ENCODE data around the gene RIOK2.
A peak's percentile ranks its signal among the peaks of the same experiment; 100 is the strongest.

RIOK2 gene

GRCh38 chr5:97164846-97165245 lies 18.2 kb downstream of the RIOK2 start:
- H3F3A ChIP-seq (ENCODE audit: insufficient read depth, low read length) = peaks cover 8% of the 10 kb centered on the region; the same call in 1 of the 2 replicates
- H3K4me3 ChIP-seq (ENCODE audit: low read depth, low read length, poor library complexity, severe bottlenecking) = no peak overlapping the region
- no peak overlapping the region for H3K9ac ChIP-seq (ENCODE audit: low read length)
- H3K9me2 ChIP-seq (ENCODE audit: low read depth, low read length) = no peaks in the 10 kb centered on the region
- no peaks in the 10 kb centered on the region for H3K9me3 ChIP-seq (ENCODE audit: low read length)
- H3K27me3 ChIP-seq (ENCODE audit: insufficient read depth, low read length) = no peaks in the 10 kb centered on the region
- peaks cover 13% of the 10 kb centered on the region for H3K4me1 ChIP-seq (ENCODE audit: insufficient read depth, low read length, severe bottlenecking)
- no peaks in the 10 kb centered on the region for H4K20me1 ChIP-seq (ENCODE audit: insufficient read depth, low read length)
- peaks cover 86% of the 10 kb centered on the region for H3K36me3 ChIP-seq (ENCODE audit: insufficient read depth, low read length)
- H3K4me2 ChIP-seq (ENCODE audit: low read length) = no peak overlapping the region
- no peak for TF ChIP-seq EZH2 (IDR thresholded peaks at IDR 0.05; ENCODE audit: borderline replicate concordance, low read length)
- no peaks in the 10 kb centered on the region for H3K79me2 ChIP-seq (ENCODE audit: insufficient read depth, low read length)
- H2AFZ ChIP-seq (ENCODE audit: low read length) = no peak overlapping the region
- no peak overlapping the region for H3K27ac ChIP-seq (ENCODE audit: low read depth, low read length, poor library complexity, severe bottlenecking)

GRCh38 chr5:97163790-97164285 lies 19.2 kb downstream of the RIOK2 start:
- H4K20me1 ChIP-seq (ENCODE audit: insufficient read depth, low read length) = no peaks in the 10 kb centered on the region
- peaks cover 80% of the 10 kb centered on the region for H3K36me3 ChIP-seq (ENCODE audit: insufficient read depth, low read length)
- no peak overlapping the region for H2AFZ ChIP-seq (ENCODE audit: low read length)
- no peaks in the 10 kb centered on the region for H3K79me2 ChIP-seq (ENCODE audit: insufficient read depth, low read length)
- H3K27ac ChIP-seq (ENCODE audit: low read depth, low read length, poor library complexity, severe bottlenecking) = no peak overlapping the region
- TF ChIP-seq EZH2 (IDR thresholded peaks at IDR 0.05; ENCODE audit: borderline replicate concordance, low read length) (no peak), CTCF (IDR thresholded peaks at IDR 0.05; ENCODE audit: low read length) (no peak)
- peaks cover 13% of the 10 kb centered on the region for H3K4me1 ChIP-seq (ENCODE audit: insufficient read depth, low read length, severe bottlenecking)
- peaks cover 8% of the 10 kb centered on the region; the same call in 1 of the 2 replicates for H3F3A ChIP-seq (ENCODE audit: insufficient read depth, low read length)
- H3K9me3 ChIP-seq (ENCODE audit: low read length) = no peaks in the 10 kb centered on the region
- H3K9me2 ChIP-seq (ENCODE audit: low read depth, low read length) = no peaks in the 10 kb centered on the region
- H3K9ac ChIP-seq (ENCODE audit: low read length) = no peak overlapping the region
- H3K4me2 ChIP-seq (ENCODE audit: low read length) = no peak overlapping the region
- H3K4me3 ChIP-seq (ENCODE audit: low read depth, low read length, poor library complexity, severe bottlenecking) = no peak overlapping the region
- H3K27me3 ChIP-seq (ENCODE audit: insufficient read depth, low read length) = no peaks in the 10 kb centered on the region

GRCh38 chr5:97163360-97163764 lies 19.7 kb downstream of the RIOK2 start:
- Histone ChIP-seq H3K9ac (ENCODE audit: low read length) (no peak overlapping the region), H3F3A (ENCODE audit: insufficient read depth, low read length) (peaks cover 8% of the 10 kb centered on the region; the same call in 1 of the 2 replicates), H3K9me2 (ENCODE audit: low read depth, low read length) (no peaks in the 10 kb centered on the region), H3K27ac (ENCODE audit: low read depth, low read length, poor library complexity, severe bottlenecking) (no peak overlapping the region), H3K4me2 (ENCODE audit: low read length) (no peak overlapping the region), H3K36me3 (ENCODE audit: insufficient read depth, low read length) (peaks cover 76% of the 10 kb centered on the region), H2AFZ (ENCODE audit: low read length) (no peak overlapping the region), H3K4me1 (ENCODE audit: insufficient read depth, low read length, severe bottlenecking) (peaks cover 13% of the 10 kb centered on the region), H4K20me1 (ENCODE audit: insufficient read depth, low read length) (no peaks in the 10 kb centered on the region), H3K4me3 (ENCODE audit: low read depth, low read length, poor library complexity, severe bottlenecking) (no peak overlapping the region), H3K9me3 (ENCODE audit: low read length) (no peaks in the 10 kb centered on the region), H3K79me2 (ENCODE audit: insufficient read depth, low read length) (no peaks in the 10 kb centered on the region), H3K27me3 (ENCODE audit: insufficient read depth, low read length) (no peaks in the 10 kb centered on the region)
- TF ChIP-seq CTCF (IDR thresholded peaks at IDR 0.05; ENCODE audit: low read length) (peak; percentile 69), EZH2 (IDR thresholded peaks at IDR 0.05; ENCODE audit: borderline replicate concordance, low read length) (no peak)

- Histone ChIP-seq H3K79me2 (ENCODE audit: insufficient read depth, low read length) (no peaks in the 10 kb centered on the region), H3K27ac (ENCODE audit: low read depth, low read length, poor library complexity, severe bottlenecking) (no peak overlapping the region), H4K20me1 (ENCODE audit: insufficient read depth, low read length) (no peaks in the 10 kb centered on the region), H3K27me3 (ENCODE audit: insufficient read depth, low read length) (no peaks in the 10 kb centered on the region), H3K36me3 (ENCODE audit: insufficient read depth, low read length) (peaks cover 63% of the 10 kb centered on the region), H3K4me1 (ENCODE audit: insufficient read depth, low read length, severe bottlenecking) (peaks cover under 1% of the 10 kb centered on the region), H3K9me2 (ENCODE audit: low read depth, low read length) (no peaks in the 10 kb centered on the region), H3K9me3 (ENCODE audit: low read length) (no peaks in the 10 kb centered on the region), H3F3A (ENCODE audit: insufficient read depth, low read length) (peaks cover 8% of the 10 kb centered on the region; the same call in 1 of the 2 replicates), H2AFZ (ENCODE audit: low read length) (no peak overlapping the region), H3K4me3 (ENCODE audit: low read depth, low read length, poor library complexity, severe bottlenecking) (no peak overlapping the region), H3K4me2 (ENCODE audit: low read length) (no peak overlapping the region), H3K9ac (ENCODE audit: low read length) (no peak overlapping the region)
- peak; percentile 89 for TF ChIP-seq CTCF (IDR thresholded peaks at IDR 0.05; ENCODE audit: low read length)
- no peak for TF ChIP-seq EZH2 (IDR thresholded peaks at IDR 0.05; ENCODE audit: borderline replicate concordance, low read length)
These were observed 21.0 kb downstream of the RIOK2 start for GRCh38 chr5:97162045-97162444.

Measured in OCI-LY1 (cell line).